Fibroblast of the conjunctiva (primary cell): ENCODE results near the gene PLXDC2.

Experiments used
- DNase-seq: peaks from one replicate; pipeline ENCODE4 v3.0.0-alpha.2; 2010; ENCODE audit warnings: low read depth

The PLXDC2 gene

GRCh38 chr10:19815731-19816410 lies 361 bp upstream of the PLXDC2 start:
- DNase-seq, result no peak

DNA sequence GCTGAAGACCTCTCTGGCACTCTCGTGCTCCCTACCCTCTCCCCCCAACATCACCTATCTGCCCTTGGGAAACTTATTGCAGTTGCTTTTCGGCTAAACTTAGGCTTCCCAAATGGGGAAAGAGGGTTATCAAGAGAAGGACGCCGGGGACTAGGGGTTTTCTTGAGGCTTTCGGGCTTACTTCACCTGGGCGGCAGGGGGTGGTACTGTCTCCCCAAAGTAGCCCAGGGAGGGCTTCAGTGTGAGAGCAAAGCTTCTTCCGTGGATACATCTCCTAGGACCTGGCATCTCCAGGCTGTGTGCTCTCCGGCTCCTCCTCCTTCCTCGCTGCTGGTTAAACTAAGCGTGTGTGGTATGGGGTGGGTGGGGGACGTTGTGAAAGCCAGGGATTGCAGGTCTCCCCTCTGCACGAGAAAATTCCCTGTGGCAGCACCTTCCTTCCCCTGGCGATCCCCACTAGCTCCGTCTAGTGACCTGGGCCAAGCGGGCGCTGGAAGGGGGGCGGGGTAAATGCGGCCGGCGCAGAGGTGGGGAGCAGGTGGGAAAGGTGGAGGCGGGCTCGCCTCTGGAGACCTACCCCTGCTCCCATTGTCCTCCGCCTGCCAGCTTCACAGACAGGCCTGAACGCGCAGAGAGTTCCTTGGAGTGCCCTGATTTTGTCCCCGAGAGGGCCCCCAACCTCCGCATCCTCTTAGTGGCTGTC lies 1.1 kb downstream of the PLXDC2 start:
- DNase-seq, result no peak

DNA sequence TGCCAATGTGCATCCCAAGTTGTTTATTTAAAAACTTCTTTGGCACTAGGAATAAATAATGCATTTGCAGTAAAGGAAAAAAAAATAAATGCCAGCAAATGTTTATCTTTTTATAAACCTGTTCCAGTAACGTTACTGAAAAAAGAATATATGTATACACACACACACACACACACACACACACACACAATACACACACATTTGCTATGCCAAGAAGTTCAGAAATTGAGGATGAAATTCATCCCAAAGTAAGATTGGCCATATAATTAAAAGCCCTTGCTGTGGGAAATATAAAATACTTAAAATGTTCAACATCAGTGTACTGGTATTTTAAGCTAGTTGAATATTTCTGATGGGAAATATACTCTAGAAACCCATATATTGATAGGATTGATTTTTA lies 2.6 kb downstream of the PLXDC2 start:
- DNase-seq, result no peak

- peak; percentile 22 for DNase-seq
These were observed 3.3 kb downstream of the PLXDC2 start for GRCh38 chr10:19819419-19820033.

DNA sequence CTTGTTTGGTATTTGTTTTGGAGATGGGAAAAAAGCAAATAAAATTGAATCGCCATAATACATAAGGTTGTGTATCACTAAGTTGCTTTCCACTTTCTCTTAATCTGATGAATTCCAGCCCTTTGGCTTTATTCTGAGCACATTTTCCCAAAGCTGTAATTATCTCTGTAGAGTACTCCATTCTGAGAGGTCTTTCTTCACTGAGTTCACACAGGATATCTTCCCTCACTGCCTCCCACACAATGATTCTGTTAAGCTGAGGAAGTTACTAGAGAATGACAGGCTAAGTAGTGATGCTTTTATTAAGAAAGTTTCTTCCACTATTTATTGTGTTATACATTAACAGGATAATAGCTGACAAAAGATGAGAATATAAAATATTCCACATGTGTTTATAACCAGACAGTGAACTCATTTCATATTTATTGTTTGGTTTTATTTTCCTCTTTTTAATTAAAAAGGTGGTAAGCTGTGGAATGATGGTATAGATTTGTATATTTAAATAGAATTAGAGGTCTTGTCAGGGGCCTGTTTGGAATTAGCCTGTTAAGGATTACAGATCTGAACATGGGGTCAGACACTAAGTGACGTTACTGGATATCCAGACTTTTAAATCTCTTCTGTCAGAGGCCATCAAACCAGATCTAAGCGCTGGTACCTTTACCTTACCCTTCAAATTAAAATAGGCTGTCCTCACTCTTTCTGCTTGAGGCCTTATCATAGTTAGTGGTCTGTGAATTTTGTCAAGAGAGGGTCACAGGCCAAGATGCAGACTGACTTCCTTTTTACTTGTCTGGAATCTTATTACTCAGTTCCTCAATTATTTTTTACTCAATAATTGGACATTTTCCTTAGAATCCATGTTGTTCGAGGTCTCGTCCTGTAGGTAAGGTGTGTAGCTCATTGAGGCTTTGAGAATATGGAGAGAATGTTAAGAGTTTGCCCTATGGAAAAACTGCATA lies 8.4 kb downstream of the PLXDC2 start:
- no peak for DNase-seq

DNA sequence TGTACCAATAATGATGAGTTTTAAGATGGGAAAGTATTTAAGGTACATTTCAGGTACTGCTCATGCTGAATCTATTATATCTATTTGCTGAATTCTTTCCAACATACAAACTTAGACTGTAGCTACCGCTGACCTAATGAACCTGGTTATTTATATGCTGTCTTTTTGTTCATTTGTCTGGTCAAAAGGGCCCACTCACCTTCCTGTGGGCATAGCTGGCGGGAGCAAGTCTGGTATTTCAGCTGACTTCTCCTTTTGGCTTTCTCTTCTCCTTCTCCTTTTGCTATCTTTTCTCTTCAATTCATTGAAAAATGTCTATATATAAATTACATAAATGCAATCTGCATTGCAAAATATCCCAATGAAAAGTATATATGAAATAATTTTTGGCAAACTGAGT lies 9.5 kb downstream of the PLXDC2 start:
- DNase-seq, result no peak

DNA sequence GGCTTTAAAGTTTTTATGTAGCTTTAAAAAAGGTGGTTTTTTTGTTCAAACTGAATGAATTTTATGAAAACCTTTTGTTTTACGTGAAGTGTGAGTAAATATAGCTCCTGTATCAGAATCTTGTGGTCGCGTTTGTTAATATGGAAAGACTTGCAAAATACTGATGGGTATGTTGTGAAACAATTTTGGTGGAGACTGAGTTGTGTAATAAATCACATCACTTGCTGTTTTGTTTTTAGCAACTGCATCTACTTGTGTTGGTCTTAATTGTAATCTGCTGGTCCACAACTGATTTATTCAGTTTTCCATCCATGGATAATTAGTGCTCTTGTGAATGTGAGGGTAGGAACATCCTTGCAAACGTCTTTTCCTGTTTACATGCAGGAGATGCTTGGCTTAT lies 10.5 kb downstream of the PLXDC2 start:
- no peak for DNase-seq

GRCh38 chr10:19828278-19829049 lies 12.2 kb downstream of the PLXDC2 start:
- no peak for DNase-seq

DNA sequence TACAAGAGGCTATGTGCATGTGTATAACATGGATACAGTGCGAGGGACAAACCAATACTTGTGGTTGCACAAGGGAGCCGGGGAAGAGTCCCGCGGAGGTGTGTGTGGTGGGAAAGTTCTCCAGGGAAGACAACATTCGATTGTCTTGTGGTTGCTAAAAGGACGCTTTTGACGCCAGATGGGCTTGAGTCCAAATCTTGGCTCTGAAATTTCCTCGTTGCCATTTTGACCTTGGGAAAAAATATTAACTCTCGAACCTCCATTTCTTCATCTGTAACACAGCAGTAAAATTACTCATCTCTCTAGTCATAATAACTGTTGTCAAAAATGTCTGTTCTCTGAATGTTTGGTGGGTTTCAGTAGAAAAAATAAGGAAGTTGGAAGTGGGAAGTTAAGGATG lies 16.5 kb downstream of the PLXDC2 start:
- DNase-seq, result no peak

GRCh38 chr10:19833170-19833824 lies 17.1 kb downstream of the PLXDC2 start:
- DNase-seq, result no peak

GRCh38 chr10:19835952-19836351 lies 19.7 kb downstream of the PLXDC2 start:
- no peak for DNase-seq

- DNase-seq, result no peak
These were observed 22.9 kb downstream of the PLXDC2 start for GRCh38 chr10:19839090-19839489.

- no peak for DNase-seq
These were observed 23.3 kb downstream of the PLXDC2 start for GRCh38 chr10:19839552-19839951.

DNA sequence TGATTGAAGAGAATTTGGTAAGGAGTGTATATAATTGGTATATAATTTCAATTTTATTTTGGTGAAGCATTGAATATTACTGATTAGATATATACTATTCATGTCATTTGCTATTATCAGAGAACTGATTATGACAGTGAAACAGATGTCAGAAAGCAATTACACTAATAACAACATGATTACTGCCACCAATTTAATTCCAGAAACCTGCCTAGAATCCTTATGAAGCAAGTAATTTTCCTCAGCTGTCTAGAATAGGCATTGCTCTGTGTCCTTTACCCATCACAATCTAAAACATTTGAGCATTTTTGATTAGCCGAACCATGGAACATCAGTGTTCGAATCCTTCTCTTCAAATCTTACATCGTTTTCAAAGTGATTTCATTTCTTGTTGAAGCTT lies 24.5 kb downstream of the PLXDC2 start:
- DNase-seq, result no peak

DNA sequence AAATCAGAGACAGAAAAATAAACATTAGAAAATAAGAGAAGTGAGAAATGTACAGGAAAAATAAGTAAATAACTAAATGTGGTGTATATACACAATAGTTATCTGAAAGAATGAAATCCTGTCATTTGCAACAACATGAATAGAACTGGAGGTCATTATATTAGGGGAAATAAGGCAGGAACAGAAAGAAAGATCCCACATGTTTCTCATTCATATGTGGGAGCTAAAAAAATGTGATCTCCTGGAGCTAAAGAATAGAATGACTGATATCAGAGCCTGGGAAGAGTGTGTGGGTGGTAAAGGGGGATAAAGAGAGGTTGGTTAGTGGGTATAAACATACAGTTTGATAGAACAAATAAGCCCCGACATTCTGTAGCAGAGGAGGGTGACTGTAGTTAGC lies 27.3 kb downstream of the PLXDC2 start:
- no peak for DNase-seq

- no peak for DNase-seq
These were observed 29.5 kb downstream of the PLXDC2 start for GRCh38 chr10:19845503-19846368.

GRCh38 chr10:19847321-19847720 lies 31.1 kb downstream of the PLXDC2 start:
- no peak for DNase-seq

- DNase-seq, result no peak
These were observed 32.2 kb downstream of the PLXDC2 start for GRCh38 chr10:19848226-19848985.

DNA sequence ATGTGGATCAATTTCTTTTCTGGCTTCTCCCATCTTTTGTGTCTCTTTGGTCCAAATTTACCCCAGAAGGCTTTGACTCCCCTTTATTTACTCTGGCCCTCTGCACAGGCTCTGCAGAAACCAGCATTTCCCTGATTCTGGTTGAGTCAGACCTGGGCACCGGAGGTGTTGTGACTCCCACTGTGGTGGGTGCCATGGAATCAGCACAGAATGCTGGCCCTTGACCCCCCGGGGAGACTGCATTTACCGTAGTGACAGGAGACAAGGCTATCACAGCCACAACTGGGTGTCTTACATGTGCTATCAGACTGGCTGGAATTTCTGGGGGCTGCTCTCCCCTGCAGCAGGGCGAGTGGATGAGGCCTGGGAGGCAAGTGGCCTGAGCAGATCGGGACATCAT lies 37.6 kb downstream of the PLXDC2 start:
- DNase-seq, result no peak
